Prostate gland (tissue), 2 donors: ENCODE measurements around the gene AQP10. TPM values are rescaled to one million over a fixed set of nuclear protein-coding genes. Genes with fewer than 3 reads are reported as not detected.

Experiments
- DNase-seq: peaks from one replicate; pipeline ENCODE4 v3.0.0-alpha.2; 2019; ENCODE audit warnings: low spot score
- H3K27ac ChIP-seq, 2 donors: fragments of 200-600 bp; sonication (generic); 2 replicates each; pipeline ENCODE4 v1.5.1; 2017 to 2019
- H3K27me3 ChIP-seq: fragments of 200-600 bp; sonication (generic); replicated peaks from 2 replicates; pipeline ENCODE4 v1.5.1; 2019; ENCODE audit not compliant: insufficient read depth
- H3K36me3 ChIP-seq, 2 donors: fragments of 200-600 bp; sonication (generic); 1 replicate in 1 of 2; 2 replicates in 1 of 2; pipeline versions ENCODE4 v1.5.1 to v1.8.1; 2017 to 2019
- H3K4me1 ChIP-seq: fragments of 200-600 bp; sonication (generic); replicated peaks from 2 replicates; pipeline ENCODE4 v1.5.1; 2019
- H3K4me3 ChIP-seq, 2 donors: fragments of 200-600 bp; sonication (generic); 2 replicates each; pipeline ENCODE4 v1.5.1; 2017 to 2019
- H3K9me3 ChIP-seq: fragments of 200-600 bp; sonication (generic); 2 replicates; pipeline ENCODE4 v1.5.1; 2017
- CTCF ChIP-seq, 4 experiments: fragments of 200-600 bp in 2 of 4; fragments of 450-650 bp in 2 of 4; sonication (generic) in 2 of 4; IDR thresholded peaks; 1 replicate in 3 of 4; 2 replicates in 1 of 4; pipeline ENCODE4 v1.5.1; 2016 to 2019; ENCODE audit warnings: antibody characterized with exemption in 4 of 4, mild to moderate bottlenecking in 2 of 4, moderate library complexity in 2 of 4
- POLR2A ChIP-seq: fragments of 450-650 bp; IDR thresholded peaks from one replicate; pipeline ENCODE4 v1.6.1; 2016; ENCODE audit warnings: antibody characterized with exemption, mild to moderate bottlenecking
- POLR2AphosphoS5 ChIP-seq: sonication (generic); formaldehyde crosslinking; IDR thresholded peaks from one replicate; pipeline ENCODE4 v1.6.1; 2017; ENCODE audit warnings: antibody characterized with exemption
- WGBS: methylation state at CpG from one replicate; pipeline ENCODE4 v1.1.5; 2018; 5-methylcytosine and 5-hydroxymethylcytosine counted together
- intact Hi-C: fragments of 100-400 bp; cut with DNase I; formaldehyde crosslinking; loops from one replicate; pipeline ENCODE4 v1.14.2; 2022
- total RNA-seq, 2 donors: library from RNA; depleted of rRNA; stranded (reverse); fragments of >200 nt; gene quantifications; one replicate each; pipeline ENCODE4 v1.1.0, GENCODE V29; 2016

Gene AQP10
- total RNA-seq, 2 donors from 2014 or later, result 0.27 to 0.85 TPM

- intact Hi-C loops, result loop anchor here (10.0 kb wide), 1 partner anchor 122 kb away; no protein-coding TSS in a partner anchor
Measured at GRCh38 chr1:154342836-154343472, 22.1 kb downstream of the AQP10 start.

GRCh38 chr1:154344977-154345837, 24.3 kb downstream of the AQP10 start:
- DNase-seq, result no peak
- no peaks in the 10 kb centered on the region for H3K27me3 ChIP-seq
- no peaks in the 10 kb centered on the region for H3K9me3 ChIP-seq
- no peak overlapping the region for H3K4me3 ChIP-seq
- H3K36me3 ChIP-seq, result peaks cover 35 to 58% of the 10 kb centered on the region in 2 donors
- intact Hi-C loops, result loop anchor here (10.0 kb wide), 1 partner anchor 120 kb away; no protein-coding TSS in a partner anchor
- no peaks in the 10 kb centered on the region for H3K4me1 ChIP-seq
- H3K27ac ChIP-seq, result no peak overlapping the region
- TF ChIP-seq POLR2AphosphoS5 (no peak), CTCF (IDR thresholded peaks at IDR 0.05) (peak in 3 of 4 experiments; percentile 45 to 55 (median 48))
- WGBS, result 77% methylated on average over 12 of the region's 12 CpGs

More at GRCh38 chr1:154342836-154343472, 22.1 kb downstream of the AQP10 start:
- Histone ChIP-seq H3K9me3 (no peaks in the 10 kb centered on the region), H3K4me3 (no peak overlapping the region), H3K4me1 (no peaks in the 10 kb centered on the region), H3K27ac (no peak overlapping the region), H3K36me3 (peaks cover 35 to 47% of the 10 kb centered on the region in 2 donors), H3K27me3 (no peaks in the 10 kb centered on the region)
- DNase-seq, result no peak
- no peak for TF ChIP-seq POLR2AphosphoS5
- no peak for TF ChIP-seq CTCF (IDR thresholded peaks at IDR 0.05)
- TF ChIP-seq POLR2A, result no peak
- 82% methylated on average over 21 of the region's 21 CpGs for WGBS

GRCh38 chr1:154346276-154346917, 25.5 kb downstream of the AQP10 start:
- intact Hi-C loops, result loop anchor here (10.0 kb wide), 1 partner anchor 118 kb away; no protein-coding TSS in a partner anchor
- peaks cover 25 to 49% of the 10 kb centered on the region in 2 donors for H3K36me3 ChIP-seq
- no peaks in the 10 kb centered on the region for H3K4me1 ChIP-seq
- TF ChIP-seq POLR2AphosphoS5, result no peak
- no peak for TF ChIP-seq CTCF (IDR thresholded peaks at IDR 0.05)
- no peak for TF ChIP-seq POLR2A
- H3K27ac ChIP-seq, result no peak overlapping the region
- no peak for DNase-seq
- H3K9me3 ChIP-seq, result no peaks in the 10 kb centered on the region
- H3K27me3 ChIP-seq, result no peaks in the 10 kb centered on the region
- H3K4me3 ChIP-seq, result no peak overlapping the region
- 92% methylated on average over 15 of the region's 15 CpGs for WGBS

GRCh38 chr1:154347961-154348360, 27.1 kb downstream of the AQP10 start:
- intact Hi-C loops, result loop anchor here (10.0 kb wide), 1 partner anchor 117 kb away; no protein-coding TSS in a partner anchor
- peak overlapping the region in 1 of 2 donors; percentile 86 for H3K27ac ChIP-seq
- H3K9me3 ChIP-seq, result no peaks in the 10 kb centered on the region
- H3K4me1 ChIP-seq, result peaks cover 6% of the 10 kb centered on the region
- 79% methylated on average over 3 of the region's 3 CpGs for WGBS
- no peak for DNase-seq
- no peak overlapping the region for H3K4me3 ChIP-seq
- H3K36me3 ChIP-seq, result peaks cover 18 to 45% of the 10 kb centered on the region in 2 donors
- TF ChIP-seq POLR2AphosphoS5 (no peak), CTCF (IDR thresholded peaks at IDR 0.05) (no peak), POLR2A (no peak)
- H3K27me3 ChIP-seq, result no peaks in the 10 kb centered on the region
